Measurements from ENCODE around the gene CLDN9.
"Not testable (repeated sequence)": the region's sequence is repeated elsewhere in the genome, so short reads cannot be mapped to it uniquely, and the experiment has no call there.

The CLDN9 gene

DNA sequence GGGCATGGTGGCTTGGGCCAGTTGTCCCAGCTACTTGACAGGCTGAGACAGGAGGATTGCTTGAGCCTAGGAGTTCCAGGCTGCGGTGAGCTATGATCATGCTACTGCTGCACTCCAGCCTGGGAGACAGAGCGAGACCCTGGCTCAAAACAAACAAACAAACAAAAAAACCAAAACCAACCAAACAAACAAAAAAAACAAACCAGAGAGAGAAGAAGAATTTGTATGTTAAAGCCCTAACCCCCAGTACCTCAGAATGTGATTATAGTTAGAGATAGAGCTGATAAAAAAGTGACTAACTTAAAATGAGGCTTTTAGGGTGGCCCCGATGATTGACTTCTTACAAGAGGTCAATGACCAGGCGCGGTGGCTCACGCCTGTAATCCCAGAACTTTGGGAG, 32.0 kb downstream of the CLDN9 start:
- no peaks in the 10 kb centered on the region for H3K36me3 ChIP-seq (ENCODE audit: insufficient read depth, low read length)
- no peaks in the 10 kb centered on the region for H3K9me3 ChIP-seq (ENCODE audit: low read length)
- H3K27me3 ChIP-seq (ENCODE audit: insufficient read depth, low read length), result peaks cover 45% of the 10 kb centered on the region
- peaks cover 10% of the 10 kb centered on the region for H3K4me1 ChIP-seq (ENCODE audit: insufficient read depth, low read length)
- no peak overlapping the region for H2AFZ ChIP-seq (ENCODE audit: low read depth, low read length)
- H3K4me3 ChIP-seq (ENCODE audit: low read length), result no peak overlapping the region

DNA sequence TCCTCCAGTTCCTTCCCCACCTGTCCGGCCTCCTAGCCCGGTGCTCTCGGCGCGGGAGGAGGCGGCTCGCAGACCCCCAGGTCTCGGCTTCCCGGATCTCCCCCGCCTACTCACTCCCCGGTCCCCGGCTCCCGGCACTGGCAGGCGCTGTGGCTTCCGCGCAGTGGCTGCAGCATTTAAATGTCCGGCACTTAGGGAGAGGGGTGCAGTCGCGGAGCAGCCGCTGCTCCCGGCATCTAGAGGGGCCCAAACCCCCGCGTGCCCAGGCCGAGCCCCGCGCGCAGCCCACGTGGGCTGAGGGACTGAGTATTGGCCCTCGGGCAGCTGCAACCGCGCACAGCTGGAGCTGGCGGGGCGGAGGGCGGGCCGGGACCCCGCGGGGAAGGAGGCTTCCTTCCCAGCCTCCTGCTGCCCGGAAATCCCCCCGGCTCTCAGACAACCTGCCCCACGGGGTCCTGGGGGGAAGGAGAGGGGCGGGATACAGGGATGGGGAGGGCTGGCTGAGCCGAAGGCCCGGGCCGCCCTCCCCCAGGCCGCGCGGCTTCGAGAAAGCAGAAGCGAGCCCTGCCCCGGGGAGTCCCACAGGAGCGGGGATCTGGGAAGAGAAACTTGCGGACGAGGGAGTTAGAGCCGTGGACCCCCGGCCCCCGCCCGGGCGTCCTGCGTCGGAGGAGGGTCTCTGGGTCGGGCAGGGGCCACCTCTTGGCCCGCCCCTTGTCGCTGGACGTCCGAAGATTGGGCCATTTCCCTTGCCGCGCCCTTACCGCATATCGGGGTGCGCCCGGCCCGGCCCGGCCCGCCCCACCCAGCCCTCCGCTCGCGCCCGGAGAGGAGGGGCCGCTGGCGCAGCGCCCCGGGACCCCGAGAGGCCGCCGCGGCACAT, 33.3 kb downstream of the CLDN9 start, which contains the start of gene MMP25:
TSS of gene MMP25 (plus strand) at position 804 of the 883 bp plus-strand sequence. CDS start 357 bp downstream, outside the sequence.
- Histone ChIP-seq H3K4me3 (ENCODE audit: low read length) (peak within 1 kb of the TSS; percentile 52), H3K27me3 (ENCODE audit: insufficient read depth, low read length) (peaks cover 45% of the 10 kb centered on the region), H2AFZ (ENCODE audit: low read depth, low read length) (peak within 1 kb of the TSS; percentile 97), H3K9me3 (ENCODE audit: low read length) (no peaks in the 10 kb centered on the region), H3K36me3 (ENCODE audit: insufficient read depth, low read length) (no peaks in the 10 kb centered on the region), H3K4me1 (ENCODE audit: insufficient read depth, low read length) (peaks cover 10% of the 10 kb centered on the region)

DNA sequence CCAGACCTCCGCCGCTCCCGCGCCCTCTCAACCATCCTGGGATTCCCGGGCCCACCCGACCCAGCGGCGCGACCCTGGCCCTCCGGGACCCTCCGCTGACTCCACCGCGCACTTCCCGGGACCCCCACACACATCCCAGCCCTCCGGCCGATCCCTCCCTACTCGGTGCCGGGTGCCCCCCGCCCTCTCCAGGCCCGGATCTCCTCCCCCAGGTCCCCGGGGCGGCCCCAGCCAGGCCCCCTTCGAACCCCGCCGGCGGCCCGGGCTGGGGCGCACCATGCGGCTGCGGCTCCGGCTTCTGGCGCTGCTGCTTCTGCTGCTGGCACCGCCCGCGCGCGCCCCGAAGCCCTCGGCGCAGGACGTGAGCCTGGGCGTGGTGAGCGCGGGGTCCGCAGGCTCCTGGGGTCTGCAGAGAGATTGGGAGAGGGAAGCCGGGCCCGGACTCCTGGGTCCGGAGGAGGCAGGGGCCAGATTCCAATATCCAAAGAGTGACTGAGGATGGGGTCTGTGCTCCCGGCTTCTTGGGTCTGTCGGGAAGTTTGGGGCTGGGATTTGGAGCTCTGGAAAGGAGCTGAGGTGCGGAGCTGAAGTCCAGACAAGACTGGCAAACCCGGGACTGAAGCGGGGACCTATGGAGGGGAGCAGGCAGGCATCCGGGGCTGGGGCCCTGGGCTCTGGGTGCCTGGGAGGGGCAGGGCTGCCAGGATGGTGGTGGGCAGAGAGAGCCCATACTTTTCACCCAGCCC, 34.1 kb downstream of the CLDN9 start:
- Histone ChIP-seq H3K4me3 (ENCODE audit: low read length) (no peak overlapping the region), H3K9me3 (ENCODE audit: low read length) (no peaks in the 10 kb centered on the region), H3K4me1 (ENCODE audit: insufficient read depth, low read length) (peaks cover 10% of the 10 kb centered on the region), H3K27me3 (ENCODE audit: insufficient read depth, low read length) (peaks cover 45% of the 10 kb centered on the region), H2AFZ (ENCODE audit: low read depth, low read length) (no peak overlapping the region), H3K36me3 (ENCODE audit: insufficient read depth, low read length) (no peaks in the 10 kb centered on the region)

DNA sequence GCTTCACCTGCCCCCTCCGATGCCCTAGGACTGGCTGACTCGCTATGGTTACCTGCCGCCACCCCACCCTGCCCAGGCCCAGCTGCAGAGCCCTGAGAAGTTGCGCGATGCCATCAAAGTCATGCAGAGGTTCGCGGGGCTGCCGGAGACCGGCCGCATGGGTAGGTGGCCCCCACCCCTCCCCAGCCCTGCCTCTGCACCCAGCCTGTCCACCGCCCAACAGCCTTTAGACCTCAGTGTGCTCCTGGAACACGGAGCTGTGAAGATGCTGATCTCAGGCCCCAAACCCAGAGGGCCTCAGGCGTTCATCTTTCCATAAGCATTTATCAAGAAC, 34.6 kb downstream of the CLDN9 start:
- Histone ChIP-seq H3K9me3 (ENCODE audit: low read length) (no peaks in the 10 kb centered on the region), H3K4me3 (ENCODE audit: low read length) (no peak overlapping the region), H2AFZ (ENCODE audit: low read depth, low read length) (no peak overlapping the region), H3K36me3 (ENCODE audit: insufficient read depth, low read length) (no peaks in the 10 kb centered on the region), H3K4me1 (ENCODE audit: insufficient read depth, low read length) (peaks cover 10% of the 10 kb centered on the region), H3K27me3 (ENCODE audit: insufficient read depth, low read length) (peaks cover 45% of the 10 kb centered on the region)

DNA sequence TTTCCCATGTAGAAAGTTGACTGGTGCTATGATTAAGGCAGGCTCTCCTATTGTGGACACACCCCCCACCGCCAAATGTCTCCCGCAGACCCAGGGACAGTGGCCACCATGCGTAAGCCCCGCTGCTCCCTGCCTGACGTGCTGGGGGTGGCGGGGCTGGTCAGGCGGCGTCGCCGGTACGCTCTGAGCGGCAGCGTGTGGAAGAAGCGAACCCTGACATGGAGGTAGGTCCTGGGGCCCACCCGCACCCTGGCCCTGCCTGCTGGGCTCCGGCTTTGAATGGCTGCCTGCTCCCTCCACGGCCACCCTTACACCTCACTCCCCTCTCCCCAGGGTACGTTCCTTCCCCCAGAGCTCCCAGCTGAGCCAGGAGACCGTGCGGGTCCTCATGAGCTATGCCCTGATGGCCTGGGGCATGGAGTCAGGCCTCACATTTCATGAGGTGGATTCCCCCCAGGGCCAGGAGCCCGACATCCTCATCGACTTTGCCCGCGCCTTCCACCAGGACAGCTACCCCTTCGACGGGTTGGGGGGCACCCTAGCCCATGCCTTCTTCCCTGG, 37.3 kb downstream of the CLDN9 start:
- Histone ChIP-seq H3K9me3 (ENCODE audit: low read length) (no peaks in the 10 kb centered on the region), H3K27me3 (ENCODE audit: insufficient read depth, low read length) (peaks cover 40% of the 10 kb centered on the region), H3K4me1 (ENCODE audit: insufficient read depth, low read length) (peaks cover 10% of the 10 kb centered on the region), H2AFZ (ENCODE audit: low read depth, low read length) (no peak overlapping the region), H3K36me3 (ENCODE audit: insufficient read depth, low read length) (no peaks in the 10 kb centered on the region), H3K4me3 (ENCODE audit: low read length) (no peak overlapping the region)

DNA sequence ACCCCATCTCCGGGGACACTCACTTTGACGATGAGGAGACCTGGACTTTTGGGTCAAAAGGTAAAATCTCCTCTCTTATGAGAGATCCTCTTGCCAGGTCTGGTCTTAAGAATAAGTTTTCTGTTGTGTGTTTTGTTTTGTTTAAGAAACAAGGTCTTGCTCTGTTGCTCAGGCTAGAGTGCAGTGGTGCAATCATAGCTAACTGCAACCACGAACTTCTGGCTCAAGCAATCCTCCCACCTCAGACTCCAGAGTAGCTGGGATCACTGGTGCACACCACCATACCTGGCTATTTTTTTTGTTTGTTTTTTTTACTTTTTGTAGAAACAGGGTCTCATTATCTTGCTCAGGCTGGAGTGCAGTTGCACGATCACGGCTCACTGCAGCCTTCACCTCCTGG, 37.8 kb downstream of the CLDN9 start:
- H3K4me1 ChIP-seq (ENCODE audit: insufficient read depth, low read length), result peaks cover 7% of the 10 kb centered on the region
- peaks cover 36% of the 10 kb centered on the region for H3K27me3 ChIP-seq (ENCODE audit: insufficient read depth, low read length)
- no peaks in the 10 kb centered on the region for H3K36me3 ChIP-seq (ENCODE audit: insufficient read depth, low read length)
- no peaks in the 10 kb centered on the region for H3K9me3 ChIP-seq (ENCODE audit: low read length)
- no peak overlapping the region for H3K4me3 ChIP-seq (ENCODE audit: low read length)
- no peak overlapping the region for H2AFZ ChIP-seq (ENCODE audit: low read depth, low read length)

DNA sequence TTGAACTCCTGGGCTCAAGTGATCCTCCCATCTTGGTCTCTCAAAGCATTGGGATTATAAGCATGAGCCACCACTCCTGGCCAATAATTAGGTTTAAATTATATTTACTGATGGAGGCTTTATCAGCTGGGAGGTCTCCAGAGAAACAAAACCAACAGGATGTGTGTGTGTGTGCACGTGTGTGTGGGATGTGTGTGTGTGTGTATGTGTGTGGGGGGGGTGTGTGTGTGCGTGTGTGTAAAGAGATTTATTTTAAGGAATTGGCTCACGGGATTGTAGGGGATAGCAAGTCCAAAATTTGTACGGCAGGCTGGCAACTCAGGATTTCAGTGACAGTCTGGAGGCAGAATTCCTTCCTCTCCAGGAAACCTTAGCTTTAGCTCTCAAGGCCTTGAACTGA, 38.3 kb downstream of the CLDN9 start:
- no peak overlapping the region for H3K4me3 ChIP-seq (ENCODE audit: low read length)
- no peaks in the 10 kb centered on the region for H3K9me3 ChIP-seq (ENCODE audit: low read length)
- H3K36me3 ChIP-seq (ENCODE audit: insufficient read depth, low read length), result no peaks in the 10 kb centered on the region
- peaks cover 3% of the 10 kb centered on the region for H3K4me1 ChIP-seq (ENCODE audit: insufficient read depth, low read length)
- no peak overlapping the region for H2AFZ ChIP-seq (ENCODE audit: low read depth, low read length)
- peaks cover 32% of the 10 kb centered on the region for H3K27me3 ChIP-seq (ENCODE audit: insufficient read depth, low read length)

DNA sequence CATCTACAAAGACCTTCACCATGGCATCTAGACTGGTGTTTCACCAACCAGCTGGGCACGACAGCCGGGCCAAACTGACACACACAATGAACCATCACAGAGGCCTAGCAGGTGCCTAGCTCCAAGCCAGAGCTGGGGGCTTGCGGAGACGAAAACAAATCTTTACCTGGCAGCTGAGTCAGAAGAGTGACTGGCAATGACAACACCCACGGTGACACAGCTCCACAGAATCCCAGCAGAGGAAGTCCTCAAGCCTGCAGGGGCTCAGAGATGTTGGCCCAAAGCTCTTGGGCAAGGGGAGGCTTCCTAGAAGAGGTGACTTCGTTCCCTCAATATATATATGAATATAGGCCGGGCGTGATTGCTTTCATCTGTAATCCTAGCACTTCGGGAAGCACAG, 38.8 kb downstream of the CLDN9 start:
- Histone ChIP-seq H3K4me3 (ENCODE audit: low read length) (no peak overlapping the region), H3K4me1 (ENCODE audit: insufficient read depth, low read length) (no peaks in the 10 kb centered on the region), H2AFZ (ENCODE audit: low read depth, low read length) (no peak overlapping the region), H3K27me3 (ENCODE audit: insufficient read depth, low read length) (peaks cover 27% of the 10 kb centered on the region), H3K9me3 (ENCODE audit: low read length) (no peaks in the 10 kb centered on the region), H3K36me3 (ENCODE audit: insufficient read depth, low read length) (no peaks in the 10 kb centered on the region)

DNA sequence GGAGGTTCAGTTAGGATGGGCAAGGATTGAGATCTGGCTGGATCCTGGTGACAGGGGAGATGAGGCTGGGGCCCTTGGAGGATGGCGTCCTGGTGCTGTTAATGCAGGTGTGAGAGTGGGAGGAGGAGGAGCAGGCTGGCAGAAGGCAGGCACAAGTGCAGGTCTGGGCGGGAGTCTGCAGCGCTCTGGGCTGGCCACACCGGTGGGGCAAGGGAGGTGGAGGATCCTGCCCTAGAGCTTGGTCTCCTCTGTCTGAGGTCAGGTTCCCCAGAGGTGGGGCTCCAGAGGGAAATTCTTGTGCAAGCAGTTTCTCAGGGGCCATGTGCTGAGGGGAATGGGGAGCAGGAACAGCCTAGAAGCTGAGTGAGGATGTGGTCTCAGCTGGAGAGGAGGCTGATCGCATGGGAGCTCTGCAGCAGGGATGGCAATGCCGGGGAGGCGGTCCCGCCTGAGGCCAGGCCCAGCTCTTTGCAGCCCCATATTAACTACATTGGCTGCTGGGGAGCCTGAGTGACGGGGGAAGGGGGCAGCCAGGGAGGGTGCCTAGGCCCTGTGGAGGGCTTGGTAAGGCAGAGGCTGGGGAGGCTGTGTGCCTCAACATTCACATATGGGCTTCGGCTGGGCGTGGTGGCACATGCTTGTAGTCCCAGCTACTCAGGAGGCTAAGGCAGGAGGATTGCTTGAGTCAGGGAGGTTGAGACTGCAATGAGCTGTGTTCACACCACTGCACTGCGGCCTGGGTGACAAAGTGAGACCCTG, 40.0 kb downstream of the CLDN9 start:
- not testable (repeated sequence) for H3K4me3 ChIP-seq (ENCODE audit: low read length); H3K4me1 ChIP-seq (ENCODE audit: insufficient read depth, low read length); H3K9me3 ChIP-seq (ENCODE audit: low read length); H3K36me3 ChIP-seq (ENCODE audit: insufficient read depth, low read length); H2AFZ ChIP-seq (ENCODE audit: low read depth, low read length)
- H3K27me3 ChIP-seq (ENCODE audit: insufficient read depth, low read length), result peaks cover 15% of the 10 kb centered on the region

DNA sequence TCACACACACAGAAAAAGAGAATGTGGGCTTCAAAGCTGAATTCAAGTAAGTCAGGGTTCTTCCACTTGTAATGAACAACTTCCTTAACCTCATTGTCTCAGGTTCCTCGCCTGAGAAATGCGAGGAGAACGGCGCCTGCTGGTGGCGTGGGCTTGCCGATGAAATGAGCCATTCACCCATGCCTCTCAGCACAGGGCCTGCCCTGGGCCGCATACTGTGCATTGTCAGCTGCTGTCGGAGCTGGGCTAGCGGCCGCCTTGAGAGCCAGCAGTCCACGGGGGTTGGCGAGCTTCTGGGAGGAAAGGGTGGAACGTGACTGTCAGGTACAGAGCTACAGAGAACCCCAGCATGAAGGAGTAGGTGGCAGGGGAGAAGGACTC, 40.6 kb downstream of the CLDN9 start:
- not testable (repeated sequence) for H3K36me3 ChIP-seq (ENCODE audit: insufficient read depth, low read length); H2AFZ ChIP-seq (ENCODE audit: low read depth, low read length); H3K9me3 ChIP-seq (ENCODE audit: low read length); H3K4me1 ChIP-seq (ENCODE audit: insufficient read depth, low read length); H3K4me3 ChIP-seq (ENCODE audit: low read length); H3K27me3 ChIP-seq (ENCODE audit: insufficient read depth, low read length)

DNA sequence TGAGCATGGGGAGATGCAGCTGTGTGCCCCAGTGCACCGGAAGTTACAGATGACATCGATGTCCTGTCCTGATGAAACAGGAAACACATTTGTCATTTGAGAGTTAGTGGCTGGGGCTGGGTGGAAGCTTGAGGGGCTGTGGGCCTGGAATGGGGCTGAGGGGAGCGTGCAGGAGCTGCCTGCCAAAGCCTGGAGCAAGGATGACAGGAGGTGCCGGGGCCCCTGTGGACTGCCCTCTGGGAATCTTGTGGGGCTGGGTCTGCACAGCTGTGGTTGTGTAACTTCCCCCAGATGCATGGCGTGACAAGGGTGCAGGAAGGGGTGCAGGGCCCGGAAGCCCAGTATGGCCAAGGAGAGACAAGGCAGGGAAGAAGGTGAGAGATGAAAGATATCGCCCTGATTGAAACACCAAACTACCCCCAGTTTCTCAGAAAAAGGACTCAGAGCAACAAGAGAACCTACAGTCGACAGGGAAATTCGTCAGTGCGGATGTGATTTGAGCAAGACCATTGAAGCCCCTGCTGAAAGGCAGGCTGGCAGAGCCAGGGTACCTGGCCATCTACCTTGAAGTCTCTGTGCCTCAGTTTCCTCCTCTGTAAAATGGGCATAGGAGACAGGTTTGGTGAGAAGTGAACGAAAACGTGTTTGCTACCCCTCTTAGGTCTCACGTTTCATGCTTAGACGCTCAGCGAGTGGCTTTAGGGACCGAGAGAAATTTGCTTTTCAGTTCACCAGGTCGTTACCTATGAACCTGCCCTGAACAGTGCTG, 42.4 kb downstream of the CLDN9 start:
- Histone ChIP-seq H2AFZ (ENCODE audit: low read depth, low read length) (no peak overlapping the region), H3K4me1 (ENCODE audit: insufficient read depth, low read length) (peaks cover 7% of the 10 kb centered on the region), H3K9me3 (ENCODE audit: low read length) (no peaks in the 10 kb centered on the region), H3K36me3 (ENCODE audit: insufficient read depth, low read length) (no peaks in the 10 kb centered on the region), H3K4me3 (ENCODE audit: low read length) (no peak overlapping the region), H3K27me3 (ENCODE audit: insufficient read depth, low read length) (no peaks in the 10 kb centered on the region)

DNA sequence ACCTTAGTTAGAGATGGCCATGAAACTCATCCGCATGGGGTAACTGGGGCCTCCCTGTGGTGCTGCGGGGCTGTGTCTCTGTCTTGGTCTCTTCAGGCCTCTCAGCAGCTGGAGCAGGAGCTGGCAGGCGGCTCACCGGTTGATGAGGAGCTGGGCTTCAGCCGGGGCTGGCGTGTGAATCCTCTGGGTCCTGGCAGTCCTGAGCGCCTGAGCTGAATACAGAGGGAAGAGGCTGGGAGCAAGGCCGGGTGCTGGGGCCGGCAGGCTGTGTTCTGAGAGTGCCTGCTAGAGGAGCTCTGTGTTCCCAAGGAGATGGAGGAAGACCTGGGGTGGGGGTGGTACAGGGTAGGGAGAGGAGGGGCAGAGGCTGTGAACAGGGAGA, 43.0 kb downstream of the CLDN9 start:
- not testable (repeated sequence) for H2AFZ ChIP-seq (ENCODE audit: low read depth, low read length); H3K36me3 ChIP-seq (ENCODE audit: insufficient read depth, low read length); H3K9me3 ChIP-seq (ENCODE audit: low read length); H3K4me1 ChIP-seq (ENCODE audit: insufficient read depth, low read length); H3K27me3 ChIP-seq (ENCODE audit: insufficient read depth, low read length); H3K4me3 ChIP-seq (ENCODE audit: low read length)
